AG04450 (cell line): ENCODE data around the gene SPEG. TPM values are rescaled to one million over a fixed set of nuclear protein-coding genes. Genes with fewer than 3 reads are reported as not detected.

Experiments used
- CTCF ChIA-PET: fragments of 300-600, 350-600 bp; formaldehyde crosslinking; extraction: SDS; loops from one replicate; lab custom pipeline; 2022; ENCODE audit warnings: antibody characterized with exemption, inconsistent platforms; lab: Charles Lee
- POLR2A ChIA-PET: fragments of 350-600 bp; formaldehyde crosslinking; extraction: SDS; loops from one replicate; lab custom pipeline; 2021; ENCODE audit warnings: antibody characterized with exemption, inconsistent platforms; lab: Yijun Ruan, JAX
- DNase-seq: peaks from one replicate; pipeline ENCODE4 v3.0.0-alpha.2; 2011; ENCODE audit warnings: low read depth, low spot score
- H3K27ac ChIP-seq: one replicate; pipeline ENCODE4 v1.5.1; 2012; ENCODE audit warnings: low read depth, low read length, control low read depth
- H3K27me3 ChIP-seq: one replicate; pipeline ENCODE4 v1.6.0; 2012; ENCODE audit warnings: low read length; ENCODE audit not compliant: control insufficient read depth, insufficient read depth
- H3K4me3 ChIP-seq: 2 replicates; pipeline ENCODE4 v1.5.1; 2011; ENCODE audit warnings: mild to moderate bottlenecking, low read depth, low read length, control low read depth
- H3K9me3 ChIP-seq: 2 replicates; pipeline ENCODE4 v1.5.1; 2012; ENCODE audit warnings: low read length; ENCODE audit not compliant: control insufficient read depth, insufficient read depth
- CTCF ChIP-seq: IDR thresholded peaks from 2 replicates; pipeline ENCODE4 v1.5.1; 2011; ENCODE audit warnings: low read depth, low read length, control low read depth, inconsistent platforms
- polyA plus RNA-seq: library from polyadenylated mRNA; depleted of rRNA; stranded (reverse); fragments of >200 nt; gene quantifications from 2 replicates; pipeline ENCODE4 v1.2.3, GENCODE V29; 2011

SPEG gene
- polyA plus RNA-seq, 1 experiment, result 28.0 TPM

DNA sequence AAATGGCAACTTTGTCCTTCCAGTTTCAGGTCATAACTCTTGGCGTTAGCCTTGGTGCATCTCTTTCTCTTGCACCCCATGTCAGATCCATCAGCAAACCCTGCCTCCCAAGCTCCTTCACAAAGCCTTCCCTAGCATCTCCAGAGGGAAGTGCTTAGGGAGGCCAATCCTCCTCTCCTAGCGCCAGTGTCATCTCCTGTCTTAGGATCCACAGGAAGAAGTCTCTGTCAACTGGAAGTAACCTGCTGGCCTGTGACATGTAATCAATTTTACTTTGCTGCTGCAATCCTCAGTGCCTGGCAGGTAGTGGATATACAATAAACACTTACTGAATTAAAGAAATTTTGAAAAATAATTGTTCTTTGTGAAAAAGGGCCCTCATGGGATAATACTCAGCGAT, 39.0 kb upstream of the SPEG start:
- TF ChIP-seq CTCF, result no peak
- no peak overlapping the region for H3K4me3 ChIP-seq
- ChIA-PET CTCF (interaction anchor here (0.8 to 2.1 kb wide), 2 partner anchors 81 to 134 kb away, joined by 5 to 6 read pairs; no protein-coding TSS in a partner anchor), POLR2A (interaction anchor here (0.6 kb wide), 1 partner anchor 86 kb away, joined by 3 read pairs; no protein-coding TSS in a partner anchor)
- H3K27ac ChIP-seq, result no peak overlapping the region
- H3K27me3 ChIP-seq, result peaks cover 11% of the 10 kb centered on the region
- H3K9me3 ChIP-seq, result no peaks in the 10 kb centered on the region
- DNase-seq, result no peak

DNA sequence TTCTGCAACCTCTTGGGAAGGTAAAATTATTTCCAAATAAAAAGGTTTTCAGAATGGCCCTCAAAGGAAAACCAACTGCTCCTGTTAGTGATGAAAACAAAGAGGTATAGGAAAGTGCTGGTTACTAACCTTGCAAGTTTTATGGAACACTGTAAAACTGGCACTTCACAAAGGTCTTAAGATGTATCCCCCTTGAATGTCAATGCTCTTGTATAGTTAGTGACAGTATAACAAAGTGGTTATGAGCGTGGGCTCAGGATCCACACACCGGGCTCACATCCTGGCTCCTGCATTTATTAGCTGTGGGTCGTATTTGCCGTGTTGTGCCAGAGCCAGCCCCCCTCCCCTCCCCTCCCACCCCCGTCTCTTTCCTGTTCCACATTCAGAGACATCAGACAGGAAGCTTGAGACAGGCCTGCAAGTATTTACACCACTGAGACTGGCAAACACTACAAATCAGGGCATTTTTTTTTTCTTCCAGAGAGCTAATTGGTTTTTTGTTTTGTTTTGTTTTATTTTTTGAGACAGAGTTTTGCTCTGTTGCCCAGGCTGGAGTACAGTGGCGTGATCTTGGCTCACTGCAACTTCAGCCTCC, 37.7 kb upstream of the SPEG start:
- DNase-seq, result no peak
- peaks cover 7% of the 10 kb centered on the region for H3K27me3 ChIP-seq
- H3K27ac ChIP-seq, result no peak overlapping the region
- ChIA-PET CTCF (interaction anchor here (1.2 to 2.9 kb wide), 4 partner anchors 8 to 133 kb away, joined by 6 to 21 read pairs (median 10); partner anchors contain the start of gene DNPEP), POLR2A (no interaction called here)
- no peaks in the 10 kb centered on the region for H3K9me3 ChIP-seq
- no peak for TF ChIP-seq CTCF
- H3K4me3 ChIP-seq, result no peak overlapping the region

DNA sequence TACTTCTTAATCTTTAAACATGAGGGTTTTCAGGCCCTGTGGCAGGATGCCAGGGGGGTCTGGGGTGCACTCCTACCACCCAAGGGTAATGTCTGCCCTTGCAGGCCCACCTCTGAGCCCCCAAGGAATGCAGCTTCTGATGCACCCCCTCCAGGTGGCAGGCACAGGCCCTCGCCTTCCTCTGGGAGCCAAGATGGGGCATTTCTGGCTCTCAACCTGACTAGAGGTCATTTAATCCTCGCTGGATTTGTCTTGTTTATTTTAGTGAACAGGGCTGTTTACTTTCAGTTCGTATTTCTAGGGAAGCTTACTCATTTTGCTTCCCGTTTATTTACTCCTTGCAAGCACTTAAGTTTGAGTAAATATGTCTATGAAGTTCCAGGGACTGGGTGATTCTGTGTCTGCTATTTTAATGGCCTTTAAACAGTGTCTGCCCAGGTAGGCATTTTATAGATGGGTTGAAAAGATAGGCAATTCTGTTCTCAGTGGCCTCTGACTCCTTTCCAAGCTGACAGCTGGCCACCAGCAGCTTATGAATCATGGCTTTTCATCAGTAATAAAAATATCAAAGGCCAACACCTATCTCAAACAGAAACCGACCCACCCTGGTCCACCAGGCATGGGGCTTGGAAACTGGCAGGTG, 35.8 kb upstream of the SPEG start:
- no peak for DNase-seq
- ChIA-PET CTCF (interaction anchor here (2.7 to 2.9 kb wide), 2 partner anchors 10 to 131 kb away, joined by 15 to 21 read pairs; partner anchors contain the start of gene DNPEP), POLR2A (interaction anchor here (0.7 to 1.7 kb wide), 4 partner anchors 11 to 109 kb away, joined by 3 to 6 read pairs (median 4); partner anchors contain the start of genes DNPEP and GMPPA)
- no peak for TF ChIP-seq CTCF
- no peak overlapping the region for H3K4me3 ChIP-seq
- H3K27me3 ChIP-seq, result peaks cover 3% of the 10 kb centered on the region
- H3K27ac ChIP-seq, result no peak overlapping the region
- H3K9me3 ChIP-seq, result no peaks in the 10 kb centered on the region

- ChIA-PET CTCF (interaction anchor here (7.0 kb wide), 1 partner anchor 128 kb away, joined by 270 read pairs; no protein-coding TSS in a partner anchor), POLR2A (no interaction called here)
- no peak for DNase-seq
- no peak overlapping the region for H3K4me3 ChIP-seq
- H3K27ac ChIP-seq, result no peak overlapping the region
- no peaks in the 10 kb centered on the region for H3K9me3 ChIP-seq
- TF ChIP-seq CTCF, result no peak
- no peaks in the 10 kb centered on the region for H3K27me3 ChIP-seq
These were observed 34.7 kb upstream of the SPEG start for GRCh38 chr2:219399716-219400478.
